ENCODE data around the gene ZNF300.
"Not testable (repeated sequence)": the region's sequence is repeated elsewhere in the genome, so short reads cannot be mapped to it uniquely, and the experiment has no call there.

ZNF300 gene

GRCh38 chr5:150845185-150845859 lies 59.5 kb downstream of the ZNF300 start:
- DNase-seq (ENCODE audit: low read depth), result not testable (repeated sequence)
